SIG-M5 (cell line): ENCODE measurements around the gene GREB1L.
"Not testable (repeated sequence)": the region's sequence is repeated elsewhere in the genome, so short reads cannot be mapped to it uniquely, and the experiment has no call there.

ENCODE experiments used
- DNase-seq: peaks from one replicate; lab custom pipeline; 2025; lab: John Stamatoyannopoulos, UW

The GREB1L gene

GRCh38 chr18:21306368-21306767 lies 64.3 kb downstream of the GREB1L start:
- no peak for DNase-seq

GRCh38 chr18:21307578-21307977 lies 65.5 kb downstream of the GREB1L start:
- no peak for DNase-seq

GRCh38 chr18:21309248-21309647 lies 67.2 kb downstream of the GREB1L start:
- DNase-seq = no peak

- DNase-seq = not testable (repeated sequence)
Measured at GRCh38 chr18:21311980-21312379, 69.9 kb downstream of the GREB1L start.

- no peak for DNase-seq
Measured at GRCh38 chr18:21313576-21313975, 71.5 kb downstream of the GREB1L start.

- no peak for DNase-seq
Measured at GRCh38 chr18:21314724-21315123, 72.7 kb downstream of the GREB1L start.

GRCh38 chr18:21315126-21315525 lies 73.1 kb downstream of the GREB1L start:
- not testable (repeated sequence) for DNase-seq

- DNase-seq = no peak
Measured at GRCh38 chr18:21315741-21316197, 73.7 kb downstream of the GREB1L start.

- DNase-seq = no peak
Measured at GRCh38 chr18:21316296-21316695, 74.3 kb downstream of the GREB1L start.

- no peak for DNase-seq
Measured at GRCh38 chr18:21321711-21322110, 79.7 kb downstream of the GREB1L start.

- DNase-seq = no peak
Measured at GRCh38 chr18:21327101-21327500, 85.1 kb downstream of the GREB1L start.

GRCh38 chr18:21330122-21330701 lies 88.2 kb downstream of the GREB1L start:
- DNase-seq = no peak

GRCh38 chr18:21331065-21331464 lies 89.0 kb downstream of the GREB1L start:
- DNase-seq = no peak

GRCh38 chr18:21335927-21336488 lies 94.0 kb downstream of the GREB1L start:
- DNase-seq = no peak

- no peak for DNase-seq
Measured at GRCh38 chr18:21336846-21337245, 94.8 kb downstream of the GREB1L start.

GRCh38 chr18:21341141-21341540 lies 99.1 kb downstream of the GREB1L start:
- no peak for DNase-seq

- no peak for DNase-seq
Measured at GRCh38 chr18:21342372-21342771, 100.3 kb downstream of the GREB1L start.

- no peak for DNase-seq
Measured at GRCh38 chr18:21344860-21345259, 102.8 kb downstream of the GREB1L start.

- no peak for DNase-seq
Measured at GRCh38 chr18:21345840-21346239, 103.8 kb downstream of the GREB1L start.

- DNase-seq = no peak
Measured at GRCh38 chr18:21359746-21360145, 117.7 kb downstream of the GREB1L start.

- DNase-seq = no peak
Measured at GRCh38 chr18:21361307-21361880, 119.4 kb downstream of the GREB1L start.

GRCh38 chr18:21362831-21363230 lies 120.8 kb downstream of the GREB1L start:
- DNase-seq = no peak

- no peak for DNase-seq
Measured at GRCh38 chr18:21363348-21363747, 121.3 kb downstream of the GREB1L start.

GRCh38 chr18:21364471-21364870 lies 122.4 kb downstream of the GREB1L start:
- no peak for DNase-seq
